ENCODE measurements around the gene ZBTB14.

ZBTB14 gene

GRCh38 chr18:5298156-5298852 is 2.8 kb upstream of the ZBTB14 start:
- H3K27ac ChIP-seq, result no peak overlapping the region
- no peak for TF ChIP-seq CTCF (conservative IDR thresholded peaks at IDR 0.05)

- peak overlapping the region; percentile 98 for H3K27ac ChIP-seq
- no peak for TF ChIP-seq CTCF (conservative IDR thresholded peaks at IDR 0.05)
Observed at GRCh38 chr18:5297597-5297996, 2.1 kb upstream of the ZBTB14 start.

- peak overlapping the region; percentile 98 for H3K27ac ChIP-seq
Observed at GRCh38 chr18:5296706-5297320, 1.3 kb upstream of the ZBTB14 start.

GRCh38 chr18:5295981-5296705 is 617 bp upstream of the ZBTB14 start:
- TF ChIP-seq CTCF (conservative IDR thresholded peaks at IDR 0.05), result no peak
- peak overlapping the region; percentile 98 for H3K27ac ChIP-seq

More at GRCh38 chr18:5296706-5297320, 1.3 kb upstream of the ZBTB14 start:
- TF ChIP-seq CTCF (conservative IDR thresholded peaks at IDR 0.05), result no peak

GRCh38 chr18:5294457-5295230 is 882 bp downstream of the ZBTB14 start:
- TF ChIP-seq CTCF (conservative IDR thresholded peaks at IDR 0.05), result no peak
- peak overlapping the region; percentile 98 for H3K27ac ChIP-seq

GRCh38 chr18:5294113-5294456 is 1.4 kb downstream of the ZBTB14 start:
- peak overlapping the region; percentile 98 for H3K27ac ChIP-seq
- no peak for TF ChIP-seq CTCF (conservative IDR thresholded peaks at IDR 0.05)

- no peak overlapping the region for H3K27ac ChIP-seq
- TF ChIP-seq CTCF (conservative IDR thresholded peaks at IDR 0.05), result no peak
Observed at GRCh38 chr18:5288517-5288935, 7.0 kb downstream of the ZBTB14 start.
